Activated CD4-positive, alpha-beta T cell treated with anti-CD3 and anti-CD28 coated beads for 36 hours (primary cell): Measurements from ENCODE around the gene ABCC6. TPM values are rescaled to one million over a fixed set of nuclear protein-coding genes. Genes with fewer than 3 reads are reported as not detected.
"Not testable (repeated sequence)": the region's sequence is repeated elsewhere in the genome, so short reads cannot be mapped to it uniquely, and the experiment has no call there.

Experiments used
- ATAC-seq: fragments of 200-7000 bp; cut with Tn5 transposase; one replicate; pipeline ENCODE4 v1.10.0; 2021; ENCODE audit warnings: mild to moderate bottlenecking, moderate library complexity
- CTCF ChIA-PET: fragments of 350-600 bp; sonication (Branson Sonifier 250); formaldehyde crosslinking; loops from one replicate; lab custom pipeline; 2021; ENCODE audit warnings: antibody characterized with exemption; lab: Charles Lee
- POLR2A ChIA-PET: fragments of 350-600 bp; sonication (Branson Sonifier 250); formaldehyde crosslinking; loops from one replicate; lab custom pipeline; 2021; ENCODE audit warnings: antibody characterized with exemption, inconsistent platforms; lab: Charles Lee
- DNase-seq: peaks from one replicate; pipeline ENCODE4 v3.0.0-alpha.2; 2020
- H3K27ac Mint-ChIP-seq: one replicate; pipeline ENCODE4 v1.8.0; 2021; ENCODE audit warnings: mixed read lengths
- H3K27me3 Mint-ChIP-seq: one replicate; pipeline ENCODE4 v1.8.0; 2021; ENCODE audit warnings: mixed read lengths
- H3K36me3 Mint-ChIP-seq: one replicate; pipeline ENCODE4 v1.8.0; 2021; ENCODE audit warnings: low read depth, mixed read lengths
- H3K4me1 Mint-ChIP-seq: one replicate; pipeline ENCODE4 v1.8.0; 2021; ENCODE audit warnings: mixed read lengths
- H3K4me3 Mint-ChIP-seq: one replicate; pipeline ENCODE4 v1.8.0; 2021; ENCODE audit warnings: mild to moderate bottlenecking, moderate library complexity, mixed read lengths
- H3K9me3 Mint-ChIP-seq: one replicate; pipeline ENCODE4 v1.8.0; 2021; ENCODE audit warnings: low read depth, mixed read lengths
- intact Hi-C, 2 experiments: fragments of 100-400 bp; cut with DNase I in 1 of 2; cut with micrococcal nuclease in 1 of 2; formaldehyde crosslinking; loops; one replicate each; pipeline versions ENCODE4 v1.14.2 to v1.15.1; 2022 to 2024; cut with DNase I, micrococcal nuclease
- total RNA-seq, 2 experiments: library from RNA; stranded (reverse); gene quantifications; one replicate each; pipeline ENCODE4 v1.2.3, GENCODE V29; 2021

Gene ABCC6
- total RNA-seq, 2 experiments from 2014 or later, result 0.07 TPM; not detected in 1

- H3K27ac Mint-ChIP-seq, H3K36me3 Mint-ChIP-seq, H3K27me3 Mint-ChIP-seq, DNase-seq, H3K4me3 Mint-ChIP-seq, CTCF ChIA-PET, POLR2A ChIA-PET, H3K4me1 Mint-ChIP-seq, ATAC-seq, H3K9me3 Mint-ChIP-seq, intact Hi-C loops: not testable (repeated sequence)
These were observed 4.5 kb downstream of the ABCC6 start for GRCh38 chr16:16218787-16219186.

- H3K36me3 Mint-ChIP-seq, CTCF ChIA-PET, H3K9me3 Mint-ChIP-seq, DNase-seq, H3K27me3 Mint-ChIP-seq, H3K4me1 Mint-ChIP-seq, POLR2A ChIA-PET, ATAC-seq, H3K27ac Mint-ChIP-seq, H3K4me3 Mint-ChIP-seq, intact Hi-C loops: not testable (repeated sequence)
These were observed 4.9 kb downstream of the ABCC6 start for GRCh38 chr16:16218349-16218748.

GRCh38 chr16:16213863-16214293 lies 9.4 kb downstream of the ABCC6 start:
- ATAC-seq, H3K27ac Mint-ChIP-seq, H3K9me3 Mint-ChIP-seq, H3K4me3 Mint-ChIP-seq, POLR2A ChIA-PET, DNase-seq, H3K27me3 Mint-ChIP-seq, H3K36me3 Mint-ChIP-seq, CTCF ChIA-PET, H3K4me1 Mint-ChIP-seq, intact Hi-C loops: not testable (repeated sequence)

GRCh38 chr16:16211404-16211803 lies 11.9 kb downstream of the ABCC6 start:
- H3K27ac Mint-ChIP-seq, H3K9me3 Mint-ChIP-seq, intact Hi-C loops: not testable (repeated sequence)

GRCh38 chr16:16208461-16208860 lies 14.8 kb downstream of the ABCC6 start:
- H3K4me3 Mint-ChIP-seq, H3K27me3 Mint-ChIP-seq, intact Hi-C loops, DNase-seq, H3K9me3 Mint-ChIP-seq, H3K27ac Mint-ChIP-seq, H3K36me3 Mint-ChIP-seq, ATAC-seq, H3K4me1 Mint-ChIP-seq, POLR2A ChIA-PET, CTCF ChIA-PET: not testable (repeated sequence)

More at GRCh38 chr16:16211404-16211803, 11.9 kb downstream of the ABCC6 start:
- ATAC-seq, H3K27me3 Mint-ChIP-seq, CTCF ChIA-PET, DNase-seq, H3K36me3 Mint-ChIP-seq, H3K4me1 Mint-ChIP-seq, H3K4me3 Mint-ChIP-seq, POLR2A ChIA-PET: not testable (repeated sequence)

- CTCF ChIA-PET, H3K36me3 Mint-ChIP-seq, DNase-seq, H3K9me3 Mint-ChIP-seq, ATAC-seq, intact Hi-C loops, POLR2A ChIA-PET, H3K4me3 Mint-ChIP-seq, H3K27ac Mint-ChIP-seq, H3K4me1 Mint-ChIP-seq, H3K27me3 Mint-ChIP-seq: not testable (repeated sequence)
These were observed 15.4 kb downstream of the ABCC6 start for GRCh38 chr16:16207787-16208334.

- H3K36me3 Mint-ChIP-seq, DNase-seq, H3K27me3 Mint-ChIP-seq, intact Hi-C loops, ATAC-seq, H3K27ac Mint-ChIP-seq, H3K4me1 Mint-ChIP-seq, CTCF ChIA-PET, H3K4me3 Mint-ChIP-seq, POLR2A ChIA-PET, H3K9me3 Mint-ChIP-seq: not testable (repeated sequence)
These were observed 16.1 kb downstream of the ABCC6 start for GRCh38 chr16:16207097-16207786.

GRCh38 chr16:16205864-16206263 lies 17.4 kb downstream of the ABCC6 start:
- CTCF ChIA-PET, POLR2A ChIA-PET, H3K4me1 Mint-ChIP-seq, intact Hi-C loops, ATAC-seq, H3K36me3 Mint-ChIP-seq, H3K9me3 Mint-ChIP-seq, DNase-seq, H3K4me3 Mint-ChIP-seq, H3K27ac Mint-ChIP-seq, H3K27me3 Mint-ChIP-seq: not testable (repeated sequence)

GRCh38 chr16:16204552-16204951 lies 18.7 kb downstream of the ABCC6 start:
- H3K4me1 Mint-ChIP-seq, H3K27me3 Mint-ChIP-seq, H3K4me3 Mint-ChIP-seq, ATAC-seq, POLR2A ChIA-PET, DNase-seq, intact Hi-C loops, H3K27ac Mint-ChIP-seq, CTCF ChIA-PET, H3K9me3 Mint-ChIP-seq, H3K36me3 Mint-ChIP-seq: not testable (repeated sequence)

GRCh38 chr16:16203494-16203893 lies 19.8 kb downstream of the ABCC6 start:
- H3K27me3 Mint-ChIP-seq, H3K4me1 Mint-ChIP-seq, POLR2A ChIA-PET, H3K27ac Mint-ChIP-seq, intact Hi-C loops, ATAC-seq, DNase-seq, H3K36me3 Mint-ChIP-seq, CTCF ChIA-PET, H3K4me3 Mint-ChIP-seq, H3K9me3 Mint-ChIP-seq: not testable (repeated sequence)

GRCh38 chr16:16202400-16203143 lies 20.7 kb downstream of the ABCC6 start:
- peak; percentile 58 for ATAC-seq
- H3K27me3 Mint-ChIP-seq, H3K36me3 Mint-ChIP-seq, H3K9me3 Mint-ChIP-seq, H3K4me3 Mint-ChIP-seq, intact Hi-C loops, H3K4me1 Mint-ChIP-seq, POLR2A ChIA-PET, CTCF ChIA-PET: not testable (repeated sequence)
- peak; percentile 70 for DNase-seq
- H3K27ac Mint-ChIP-seq, result peak overlapping the region; percentile 37

GRCh38 chr16:16201880-16202279 lies 21.4 kb downstream of the ABCC6 start:
- H3K27me3 Mint-ChIP-seq, H3K9me3 Mint-ChIP-seq, H3K27ac Mint-ChIP-seq, POLR2A ChIA-PET, CTCF ChIA-PET, H3K4me3 Mint-ChIP-seq, DNase-seq, H3K4me1 Mint-ChIP-seq, H3K36me3 Mint-ChIP-seq, intact Hi-C loops, ATAC-seq: not testable (repeated sequence)
